ENCODE measurements around the gene ATF4. TPM values are rescaled to one million over a fixed set of nuclear protein-coding genes. Genes with fewer than 3 reads are reported as not detected.

Gene ATF4
- total RNA-seq, 3 donors from 2014 or later = 339 to 403 (median 347) TPM

- no peak for DNase-seq (ENCODE audit: low spot score in 2 of 2)
- intact Hi-C loops (cut with DNase I; ENCODE audit: low total_unique reads) = loop anchor here (10.0 kb wide), 1 partner anchor 208 kb away; the partner anchor contains the start of gene RPL3
- Histone ChIP-seq H3K27me3 (no peaks in the 10 kb centered on the region), H3K4me3 (peak overlapping the region; percentile 97 to 100 (median 99)), H3K36me3 (no peaks in the 10 kb centered on the region), H3K27ac (peak overlapping the region; percentile 99 to 100), H3K9me3 (no peaks in the 10 kb centered on the region), H3K4me1 (peaks cover 9 to 28% of the 10 kb centered on the region in 2 donors)
- TF ChIP-seq CTCF (IDR thresholded peaks at IDR 0.05) (no peak), POLR2A (IDR thresholded peaks at IDR 0.05) (no peak), POLR2AphosphoS5 (IDR thresholded peaks at IDR 0.05) (peak in 2 of 3 donors; percentile 14 to 25)
Observed at GRCh38 chr22:39522567-39523300, 2.4 kb downstream of the ATF4 start.

GRCh38 chr22:39524089-39524752 is 3.9 kb downstream of the ATF4 start:
- TF ChIP-seq CTCF (IDR thresholded peaks at IDR 0.05) (no peak), POLR2A (IDR thresholded peaks at IDR 0.05) (no peak), POLR2AphosphoS5 (IDR thresholded peaks at IDR 0.05) (no peak)
- intact Hi-C loops (cut with DNase I; ENCODE audit: low total_unique reads) = loop anchor here (10.0 kb wide), 1 partner anchor 209 kb away; the partner anchor contains the start of gene RPL3
- DNase-seq (ENCODE audit: low spot score in 2 of 2) = no peak
- Histone ChIP-seq H3K27ac (peak overlapping the region; percentile 31 to 40), H3K9me3 (no peaks in the 10 kb centered on the region), H3K4me1 (peaks cover 16 to 35% of the 10 kb centered on the region in 2 donors), H3K4me3 (peak overlapping the region in 1 of 3 donors; percentile 28), H3K27me3 (no peaks in the 10 kb centered on the region), H3K36me3 (no peaks in the 10 kb centered on the region)

DNA sequence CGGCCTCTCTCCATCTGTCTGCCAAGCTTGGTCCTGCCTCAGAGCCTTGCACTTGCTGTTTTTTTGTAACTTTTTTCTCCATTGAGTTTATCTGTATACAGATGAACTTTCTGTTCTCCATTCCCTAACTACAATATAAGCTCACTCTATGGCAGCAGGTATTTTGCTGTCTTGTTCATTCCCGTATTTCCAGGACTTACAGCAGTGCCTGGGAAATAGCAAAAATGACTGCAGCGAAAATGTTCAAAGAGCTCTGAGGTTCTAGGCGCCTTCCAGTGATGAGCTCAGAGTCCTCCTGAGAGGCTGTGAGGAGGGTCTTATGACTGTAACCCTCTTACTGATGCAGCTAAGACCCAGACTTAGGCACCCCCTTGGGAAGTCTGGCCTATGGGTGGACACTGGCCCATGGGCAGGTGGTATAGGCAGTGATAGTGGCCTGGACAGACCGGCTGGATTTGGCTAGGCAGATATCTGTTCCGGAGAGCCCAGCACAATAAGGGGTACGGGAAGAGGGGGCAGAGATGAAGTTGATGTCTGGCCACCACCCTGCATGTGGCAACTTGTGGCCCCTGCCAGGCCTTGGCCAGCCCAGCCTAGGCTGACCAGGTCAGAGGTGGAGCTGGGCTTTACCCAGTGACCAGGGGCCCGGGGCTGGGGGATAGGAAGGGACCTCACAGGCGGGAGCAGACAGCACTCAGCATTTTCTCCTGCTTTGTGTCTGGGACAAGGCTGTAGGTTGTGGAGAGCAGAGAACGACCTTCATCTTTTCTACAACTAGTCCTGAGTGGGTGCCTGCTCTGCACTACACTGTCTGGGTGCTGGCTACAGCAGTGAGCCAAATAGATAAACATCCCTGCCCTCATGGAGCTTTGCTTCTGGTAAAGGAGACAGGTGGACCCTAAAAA is 4.6 kb downstream of the ATF4 start:
- no peak for TF ChIP-seq POLR2A (IDR thresholded peaks at IDR 0.05)
- no peak for TF ChIP-seq CTCF (IDR thresholded peaks at IDR 0.05)
- TF ChIP-seq POLR2AphosphoS5 (IDR thresholded peaks at IDR 0.05) = no peak
- Histone ChIP-seq H3K36me3 (no peaks in the 10 kb centered on the region), H3K4me3 (peak overlapping the region in 1 of 3 donors; percentile 28), H3K4me1 (peaks cover 15 to 34% of the 10 kb centered on the region in 2 donors), H3K27me3 (no peaks in the 10 kb centered on the region), H3K27ac (peak overlapping the region; percentile 31 to 40), H3K9me3 (no peaks in the 10 kb centered on the region)
- no peak for DNase-seq (ENCODE audit: low spot score in 2 of 2)
- intact Hi-C loops (cut with DNase I; ENCODE audit: low total_unique reads) = loop anchor here (5.0 to 10.0 kb wide), 2 partner anchors 210 to 353 kb away; partner anchors contain the start of gene RPL3

GRCh38 chr22:39525658-39525975 is 5.3 kb downstream of the ATF4 start:
- peaks cover 15 to 34% of the 10 kb centered on the region in 2 donors for H3K4me1 ChIP-seq
- peak overlapping the region in 1 of 2 donors; percentile 31 for H3K27ac ChIP-seq
- no peak overlapping the region for H3K4me3 ChIP-seq
- H3K36me3 ChIP-seq = no peaks in the 10 kb centered on the region
- no peak for DNase-seq (ENCODE audit: low spot score in 2 of 2)
- H3K9me3 ChIP-seq = no peaks in the 10 kb centered on the region
- intact Hi-C loops (cut with DNase I; ENCODE audit: low total_unique reads) = loop anchor here (5.0 to 10.0 kb wide), 2 partner anchors 211 to 353 kb away; partner anchors contain the start of gene RPL3
- no peaks in the 10 kb centered on the region for H3K27me3 ChIP-seq
- no peak for TF ChIP-seq CTCF (IDR thresholded peaks at IDR 0.05)
- no peak for TF ChIP-seq POLR2AphosphoS5 (IDR thresholded peaks at IDR 0.05)
- no peak for TF ChIP-seq POLR2A (IDR thresholded peaks at IDR 0.05)

Data from breast epithelium (tissue), 4 donors.